ENCODE measurements around the gene PIGH.

The PIGH gene

GRCh38 chr14:67574806-67575205 lies 25.3 kb downstream of the PIGH start:
- no peak for DNase-seq (ENCODE audit: low read depth)
- no peak for TF ChIP-seq CTCF (IDR thresholded peaks at IDR 0.05; ENCODE audit: insufficient read depth, low read depth, low read length, missing control alignments)
- no peak overlapping the region for H3K4me3 ChIP-seq (ENCODE audit: low read length)

DNA sequence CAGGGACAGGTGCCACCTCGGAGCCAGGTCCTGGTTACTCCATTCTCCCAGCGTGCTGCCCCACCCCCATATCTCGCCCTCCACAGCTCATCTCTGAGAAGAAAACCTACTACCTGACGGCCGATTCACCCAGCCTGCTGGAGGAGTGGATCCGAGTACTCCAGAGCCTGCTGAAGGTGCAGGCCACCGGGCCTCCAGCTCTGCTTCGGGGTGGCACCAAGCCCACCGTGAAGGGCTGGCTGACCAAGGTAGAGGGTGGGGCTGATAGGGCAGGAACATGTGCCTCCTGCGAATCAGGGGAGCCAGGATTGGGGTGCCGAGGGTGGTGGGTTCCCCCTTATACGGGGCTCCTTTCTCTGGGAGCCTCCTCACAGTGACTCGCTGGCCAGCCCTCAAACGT lies 25.9 kb downstream of the PIGH start:
- no peak overlapping the region for H3K4me3 ChIP-seq (ENCODE audit: low read length)
- TF ChIP-seq CTCF (IDR thresholded peaks at IDR 0.05; ENCODE audit: insufficient read depth, low read depth, low read length, missing control alignments): no peak
- no peak for DNase-seq (ENCODE audit: low read depth)

DNA sequence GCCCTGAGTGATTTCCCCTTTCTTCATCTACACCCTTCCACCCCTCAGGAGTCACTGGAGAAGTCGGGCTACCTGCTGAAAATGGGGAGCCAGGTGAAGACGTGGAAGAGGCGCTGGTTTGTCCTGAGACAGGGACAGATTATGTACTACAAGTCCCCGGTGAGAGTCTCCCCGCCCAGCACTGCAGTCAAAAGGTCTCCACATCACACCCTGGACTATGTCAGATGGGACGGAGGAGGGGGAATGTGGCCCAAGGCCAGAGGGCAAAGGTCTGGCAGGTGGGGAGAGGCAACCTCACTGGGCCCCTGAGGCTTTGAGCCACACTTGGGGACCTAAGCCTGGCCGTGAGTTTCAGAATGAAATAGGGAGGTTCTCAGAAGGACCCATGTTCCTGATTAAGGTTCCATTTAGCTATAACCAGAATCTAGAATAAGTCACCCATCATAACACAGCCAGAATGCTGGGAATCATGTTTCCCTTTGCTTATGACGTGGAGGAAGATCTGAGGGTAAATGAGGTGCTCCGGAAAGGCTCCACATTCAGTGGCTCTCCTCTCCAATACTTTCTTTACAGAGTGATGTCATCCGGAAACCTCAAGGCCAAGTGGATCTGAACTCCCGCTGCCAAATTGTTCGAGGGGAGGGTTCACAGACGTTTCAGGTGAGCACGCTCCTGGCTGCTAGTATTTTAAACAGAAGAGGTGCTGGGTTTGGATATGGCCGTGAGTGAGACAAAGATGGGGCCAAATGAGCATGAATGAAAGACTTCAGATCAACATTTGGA lies 26.6 kb downstream of the PIGH start:
- no peak for TF ChIP-seq CTCF (IDR thresholded peaks at IDR 0.05; ENCODE audit: insufficient read depth, low read depth, low read length, missing control alignments)
- DNase-seq (ENCODE audit: low read depth): no peak
- H3K4me3 ChIP-seq (ENCODE audit: low read length): no peak overlapping the region

GRCh38 chr14:67572608-67573007 lies 27.5 kb downstream of the PIGH start:
- DNase-seq (ENCODE audit: low read depth): no peak
- no peak for TF ChIP-seq CTCF (IDR thresholded peaks at IDR 0.05; ENCODE audit: insufficient read depth, low read depth, low read length, missing control alignments)

GRCh38 chr14:67571991-67572323 lies 28.1 kb downstream of the PIGH start:
- H3K4me3 ChIP-seq (ENCODE audit: low read length): no peak overlapping the region
- DNase-seq (ENCODE audit: low read depth): no peak
- TF ChIP-seq CTCF (IDR thresholded peaks at IDR 0.05; ENCODE audit: insufficient read depth, low read depth, low read length, missing control alignments): no peak

More at GRCh38 chr14:67572608-67573007, 27.5 kb downstream of the PIGH start:
- H3K4me3 ChIP-seq (ENCODE audit: low read length): no peak overlapping the region

DNA sequence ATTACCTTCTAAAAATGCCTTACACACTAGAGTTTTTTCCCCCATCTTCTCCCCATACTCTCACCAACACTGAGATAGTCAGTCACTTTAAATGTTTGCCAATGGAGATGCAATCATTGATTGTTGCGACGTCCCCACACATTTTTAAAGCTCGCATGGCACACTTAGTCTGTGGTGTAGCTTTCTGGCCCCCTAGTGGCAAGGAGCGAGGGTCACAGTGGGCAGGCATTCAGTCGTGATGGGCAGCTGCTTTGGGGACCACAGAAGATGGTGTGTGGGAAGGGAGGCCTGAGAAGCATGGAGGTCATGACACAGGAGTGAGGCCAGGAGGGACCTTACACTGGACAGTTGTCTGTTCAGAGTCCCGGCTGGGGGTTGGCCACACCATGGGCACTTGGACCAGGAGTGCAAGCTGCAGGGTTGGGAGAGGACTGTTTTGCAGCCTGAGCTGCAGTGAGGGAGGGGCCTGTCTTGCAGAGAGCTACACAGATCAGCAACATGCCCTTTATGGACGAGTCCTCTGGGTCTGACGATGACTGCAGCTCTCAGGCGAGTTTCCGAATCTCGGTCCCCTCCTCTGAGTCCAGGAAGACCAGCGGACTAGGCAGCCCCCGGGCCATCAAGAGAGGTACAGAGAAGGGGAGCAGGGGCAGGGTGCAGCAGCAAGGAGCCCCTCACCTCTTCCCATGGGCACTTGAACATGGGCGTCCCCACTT lies 28.6 kb downstream of the PIGH start:
- DNase-seq (ENCODE audit: low read depth): peak; percentile 63
- TF ChIP-seq CTCF (IDR thresholded peaks at IDR 0.05; ENCODE audit: insufficient read depth, low read depth, low read length, missing control alignments): peak; percentile 92
- no peak overlapping the region for H3K4me3 ChIP-seq (ENCODE audit: low read length)
